SK-N-SH (cell line): Measurements from ENCODE around the gene GRIK1. TPM values are rescaled to one million over a fixed set of nuclear protein-coding genes. Genes with fewer than 3 reads are reported as not detected.

Source experiments
- CTCF ChIA-PET: fragments of 300-600, 350-600 bp; formaldehyde crosslinking; extraction: SDS; loops from one replicate; lab custom pipeline; 2021; lab: Yijun Ruan, JAX
- POLR2A ChIA-PET: fragments of 350-600 bp; sonication (Branson Sonifier 250); formaldehyde crosslinking; extraction: SDS; loops from one replicate; lab custom pipeline; 2020; ENCODE audit warnings: antibody characterized with exemption, inconsistent platforms; lab: Yijun Ruan, JAX
- DNase-seq: peaks from one replicate; pipeline ENCODE4 v3.0.0; 2012
- H2AFZ ChIP-seq: fragments of 200-600 bp; sonication (generic); 2 replicates; pipeline ENCODE4 v1.8.1; 2016; ENCODE audit warnings: antibody characterized with exemption, mild to moderate bottlenecking, low read depth
- H3F3A ChIP-seq: fragments of 200-600 bp; sonication (generic); replicated peaks from 2 replicates; pipeline ENCODE3; 2016; ENCODE audit warnings: antibody characterized with exemption, mild to moderate bottlenecking; ENCODE audit not compliant: insufficient read depth
- H3K27ac ChIP-seq, 2 experiments: fragments of 200-500 bp in 1 of 2; fragments of 200-600 bp in 1 of 2; sonication (Bioruptor generic) in 1 of 2; sonication (generic), shearing (Covaris generic) in 1 of 2; 2 replicates each; pipeline versions ENCODE4 v1.5.1 to v1.6.1; 2014 to 2016; ENCODE audit warnings: low read depth in 2 of 2, inconsistent platforms in 1 of 2, low read length in 1 of 2, mild to moderate bottlenecking in 1 of 2, mixed read lengths in 1 of 2
- H3K27me3 ChIP-seq: fragments of 200-600 bp; sonication (generic), shearing (Covaris generic); 2 replicates; pipeline ENCODE4 v1.6.1; 2016; ENCODE audit warnings: mixed run types; ENCODE audit not compliant: insufficient read depth
- H3K36me3 ChIP-seq, 2 experiments: fragments of 200-500 bp in 1 of 2; fragments of 200-600 bp in 1 of 2; sonication (Bioruptor generic) in 1 of 2; sonication (generic) in 1 of 2; replicated peaks in 1 of 2; 2 replicates each; pipeline versions ENCODE3 to v1.5.1; 2014 to 2016; ENCODE audit warnings: low read length in 1 of 2, mild to moderate bottlenecking in 1 of 2; ENCODE audit not compliant: insufficient read depth in 2 of 2, control insufficient read depth in 1 of 2
- H3K4me1 ChIP-seq, 2 experiments: fragments of 200-500 bp in 1 of 2; fragments of 200-600 bp in 1 of 2; sonication (Bioruptor generic) in 1 of 2; sonication (generic), shearing (Covaris generic) in 1 of 2; 2 replicates each; pipeline versions ENCODE4 v1.5.1 to v1.6.1; 2014 to 2016; ENCODE audit warnings: low read depth in 1 of 2, low read length in 1 of 2, mixed run types in 1 of 2; ENCODE audit not compliant: insufficient read depth in 2 of 2, control insufficient read depth in 1 of 2
- H3K4me2 ChIP-seq: fragments of 200-600 bp; sonication (generic), shearing (Covaris generic); 2 replicates; pipeline ENCODE4 v1.6.1; 2017; ENCODE audit warnings: mixed run types
- H3K4me3 ChIP-seq, 2 experiments: fragments of 200-500 bp in 1 of 2; fragments of 200-600 bp in 1 of 2; sonication (Bioruptor generic) in 1 of 2; sonication (generic), shearing (Covaris generic) in 1 of 2; 2 replicates each; pipeline versions ENCODE4 v1.5.1 to v1.8.1; 2014 to 2016; ENCODE audit warnings: low read depth in 2 of 2, inconsistent platforms in 1 of 2, low read length in 1 of 2, mild to moderate bottlenecking in 1 of 2, mixed read lengths in 1 of 2, moderate library complexity in 1 of 2
- H3K79me2 ChIP-seq: fragments of 200-600 bp; sonication (generic); 2 replicates; pipeline ENCODE4 v1.8.1; 2017; ENCODE audit warnings: mild to moderate bottlenecking; ENCODE audit not compliant: insufficient read depth
- H3K9ac ChIP-seq: fragments of 200-600 bp; sonication (generic); 2 replicates; pipeline ENCODE4 v1.6.1; 2017; ENCODE audit warnings: mixed run types
- H3K9me2 ChIP-seq: fragments of 200-600 bp; sonication (generic); 2 replicates; pipeline ENCODE4 v1.6.1; 2017; ENCODE audit warnings: mixed run types
- H3K9me3 ChIP-seq: fragments of 200-600 bp; sonication (generic); 2 replicates; pipeline ENCODE4 v1.6.1; 2017; ENCODE audit warnings: mixed run types, mild to moderate bottlenecking, moderate library complexity
- H4K20me1 ChIP-seq: fragments of 200-600 bp; sonication (generic); 2 replicates; pipeline ENCODE4 v1.6.1; 2017; ENCODE audit warnings: mild to moderate bottlenecking, mixed run types; ENCODE audit not compliant: insufficient read depth
- CTCF ChIP-seq: fragments of 200-600 bp; sonication (generic); IDR thresholded peaks from 2 replicates; pipeline ENCODE4 v1.6.1; 2017; ENCODE audit warnings: antibody characterized with exemption, mild to moderate bottlenecking, moderate library complexity
- ELF1 ChIP-seq: IDR thresholded peaks from 2 replicates; pipeline ENCODE4 v1.4.0; 2012
- EZH2phosphoT487 ChIP-seq: fragments of 200-600 bp; sonication (generic); IDR thresholded peaks from 2 replicates; pipeline ENCODE4 v1.6.1; 2017; ENCODE audit warnings: low read depth, mixed run types, mild to moderate bottlenecking, antibody characterized with exemption, moderate library complexity, borderline replicate concordance
- FOSL2 ChIP-seq: IDR thresholded peaks from 2 replicates; pipeline ENCODE4 v1.4.0; 2012; ENCODE audit warnings: low read depth, mild to moderate bottlenecking, moderate library complexity, borderline replicate concordance
- FOXJ3 ChIP-seq: sonication (generic); formaldehyde crosslinking; IDR thresholded peaks from 2 replicates; pipeline ENCODE4 v1.5.1; 2020; ENCODE audit warnings: mild to moderate bottlenecking, missing genetic modification reagents
- GABPA ChIP-seq: IDR thresholded peaks from 2 replicates; pipeline ENCODE4 v1.4.0; 2012; ENCODE audit warnings: low read depth, mild to moderate bottlenecking
- GATA2 ChIP-seq: sonication (generic); formaldehyde crosslinking; IDR thresholded peaks from 2 replicates; pipeline ENCODE4 v1.5.0; 2020; ENCODE audit warnings: mild to moderate bottlenecking, missing genetic modification reagents
- IRF3 ChIP-seq: fragments of 150-350 bp; IDR thresholded peaks from 2 replicates; pipeline ENCODE4 v1.6.1; 2016; ENCODE audit warnings: mild to moderate bottlenecking, low read depth, low read length
- NFIC ChIP-seq: IDR thresholded peaks from 2 replicates; pipeline ENCODE4 v1.4.0; 2012; ENCODE audit warnings: borderline replicate concordance
- RCOR1 ChIP-seq: fragments of 150-350 bp; IDR thresholded peaks from 2 replicates; pipeline ENCODE4 v1.6.1; 2017; ENCODE audit warnings: antibody characterized with exemption, low read length
- REST ChIP-seq: IDR thresholded peaks from 2 replicates; pipeline ENCODE4 v1.6.1; 2012; ENCODE audit warnings: mild to moderate bottlenecking, low read depth, low read length, moderate library complexity
- SIN3A ChIP-seq: IDR thresholded peaks from 2 replicates; pipeline ENCODE4 v1.6.1; 2012; ENCODE audit warnings: low read depth, mild to moderate bottlenecking, low read length, moderate library complexity, borderline replicate concordance
- TCF12 ChIP-seq: IDR thresholded peaks from 2 replicates; pipeline ENCODE4 v1.4.0; 2012
- WGBS: methylation state at CpG from one replicate; pipeline ENCODE4 v1.1.6; 2017; ENCODE audit warnings: low lambda C conversion rate; 5-methylcytosine and 5-hydroxymethylcytosine counted together
- polyA plus RNA-seq, 3 experiments: library from polyadenylated mRNA; depleted of rRNA; stranded (reverse); fragments of >200 nt; gene quantifications; 2 replicates each; pipeline ENCODE4 v1.2.3, GENCODE V29; 2012
- TF ChIP-seq, protein P1 (sequence below): IDR thresholded peaks from 2 replicates; pipeline ENCODE4 v1.4.0; 2012; ENCODE audit warnings: low read depth, borderline replicate concordance

The GRIK1 gene
- polyA plus RNA-seq, 1 of the 3 experiments (the other 2 are of a cell fraction): not detected

DNA sequence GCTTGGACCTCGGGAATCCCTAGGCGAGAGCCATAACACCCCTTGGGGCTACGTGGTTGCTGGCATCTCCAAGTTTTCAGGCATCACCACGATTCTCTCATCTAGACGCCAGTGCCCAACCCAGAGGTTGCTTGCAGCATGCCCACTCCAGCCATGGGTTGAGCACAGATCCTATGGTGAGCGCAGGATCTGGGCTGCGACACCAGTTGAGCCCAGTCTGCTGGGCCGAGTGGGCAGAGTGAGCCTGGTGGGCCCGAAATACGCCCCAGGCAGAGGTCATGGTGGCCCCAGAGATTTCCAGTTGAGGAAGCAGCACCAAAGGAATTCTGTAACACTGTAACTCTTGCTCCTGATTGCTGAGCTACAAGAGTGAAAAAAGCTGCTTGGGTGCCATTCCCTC, 46.1 kb upstream of the GRIK1 start:
- Histone ChIP-seq H3K9ac (no peak overlapping the region), H3K4me3 (no peak overlapping the region), H3K27ac (no peak overlapping the region), H3K36me3 (no peaks in the 10 kb centered on the region), H3K79me2 (no peaks in the 10 kb centered on the region), H4K20me1 (no peaks in the 10 kb centered on the region), H2AFZ (no peak overlapping the region), H3K9me3 (no peaks in the 10 kb centered on the region), H3K4me2 (no peak overlapping the region), H3K9me2 (0 out of 2 replicates have a peak, but pooled peaks cover 3% of the 10 kb centered on the region), H3K4me1 (no peaks in the 10 kb centered on the region), H3F3A (no peaks in the 10 kb centered on the region), H3K27me3 (no peaks in the 10 kb centered on the region)
- ChIA-PET POLR2A (no interaction called here), CTCF (no interaction called here)
- no peak for TF ChIP-seq EZH2phosphoT487
- no peak for TF ChIP-seq FOXJ3 (CRISPR knock-in tag)
- TF ChIP-seq RCOR1: no peak
- no peak for TF ChIP-seq TCF12
- TF ChIP-seq GABPA: no peak
- TF ChIP-seq NFIC: no peak
- no peak for TF ChIP-seq SIN3A
- TF ChIP-seq GATA2 (CRISPR knock-in tag): no peak
- TF ChIP-seq ELF1: no peak
- TF ChIP-seq, protein P1, sequence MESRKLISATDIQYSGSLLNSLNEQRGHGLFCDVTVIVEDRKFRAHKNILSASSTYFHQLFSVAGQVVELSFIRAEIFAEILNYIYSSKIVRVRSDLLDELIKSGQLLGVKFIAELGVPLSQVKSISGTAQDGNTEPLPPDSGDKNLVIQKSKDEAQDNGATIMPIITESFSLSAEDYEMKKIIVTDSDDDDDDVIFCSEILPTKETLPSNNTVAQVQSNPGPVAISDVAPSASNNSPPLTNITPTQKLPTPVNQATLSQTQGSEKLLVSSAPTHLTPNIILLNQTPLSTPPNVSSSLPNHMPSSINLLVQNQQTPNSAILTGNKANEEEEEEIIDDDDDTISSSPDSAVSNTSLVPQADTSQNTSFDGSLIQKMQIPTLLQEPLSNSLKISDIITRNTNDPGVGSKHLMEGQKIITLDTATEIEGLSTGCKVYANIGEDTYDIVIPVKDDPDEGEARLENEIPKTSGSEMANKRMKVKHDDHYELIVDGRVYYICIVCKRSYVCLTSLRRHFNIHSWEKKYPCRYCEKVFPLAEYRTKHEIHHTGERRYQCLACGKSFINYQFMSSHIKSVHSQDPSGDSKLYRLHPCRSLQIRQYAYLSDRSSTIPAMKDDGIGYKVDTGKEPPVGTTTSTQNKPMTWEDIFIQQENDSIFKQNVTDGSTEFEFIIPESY: no peak
- TF ChIP-seq REST: no peak
- no peak for TF ChIP-seq IRF3
- no peak for TF ChIP-seq FOSL2
- no peak for TF ChIP-seq CTCF
- WGBS: 2% methylated on average over 9 of the region's 10 CpGs
- no peak for DNase-seq
